ENCODE measurements around the gene TERC.

TERC gene

GRCh38 chr3:169764882-169765612 is at the start of gene TERC:
TERC (minus strand) TSS chr3:169765060.
- peak; percentile 89 to 91 for DNase-seq

GRCh38 chr3:169813757-169814517 is 49.1 kb upstream of the TERC start:
- peak; percentile 63 to 71 for DNase-seq

GRCh38 chr3:169813278-169813677 is 48.4 kb upstream of the TERC start:
- no peak for DNase-seq

- DNase-seq = peak; percentile 51 to 60
These were observed 47.7 kb upstream of the TERC start, which contains the start of the genes LRRC34 and LRRIQ4 for GRCh38 chr3:169812332-169813235. LRRC34 (minus strand) TSS chr3:169812904; CDS start chr3:169812548, 356 bp downstream. LRRIQ4 (plus strand) TSS chr3:169812870; CDS start chr3:169821922, 9,052 bp downstream.

DNA sequence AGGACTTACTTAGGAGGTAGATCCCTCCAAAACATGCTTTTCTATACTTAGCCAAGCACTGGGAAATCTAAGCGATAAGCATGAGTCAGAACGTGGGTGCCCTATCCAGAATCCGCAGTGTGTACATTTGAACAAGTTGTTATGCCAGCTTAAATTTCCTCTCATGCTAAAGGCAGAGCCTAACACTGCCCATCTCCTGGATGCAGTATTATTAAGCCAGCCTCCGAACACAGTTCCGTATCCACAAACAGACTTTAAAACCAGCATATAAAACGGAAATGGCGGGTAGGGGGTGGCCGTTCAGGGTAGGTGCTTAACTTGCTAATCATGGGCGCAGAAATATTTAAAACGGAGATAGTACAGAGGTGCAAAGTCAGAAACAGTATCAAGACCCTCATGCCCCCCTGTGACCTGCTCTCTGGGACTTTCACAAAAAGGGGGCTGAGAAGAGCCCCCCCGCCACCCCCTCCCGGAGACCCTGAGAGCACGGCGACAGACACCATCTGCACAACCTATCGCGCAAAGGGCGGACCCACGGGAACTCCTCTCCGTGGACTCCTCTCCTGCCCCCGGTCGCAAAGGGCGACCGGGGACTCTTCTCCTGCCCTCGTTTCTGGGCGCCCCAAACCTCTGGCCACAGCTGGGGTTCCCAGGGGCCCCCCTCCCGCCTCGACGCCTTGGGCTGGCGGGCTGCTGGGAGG is 46.9 kb upstream of the TERC start:
- DNase-seq = peak in 1 of 2 experiments; percentile 2

- DNase-seq = no peak
These were observed 44.5 kb upstream of the TERC start for GRCh38 chr3:169809230-169809795.

GRCh38 chr3:169804681-169805080 is 39.8 kb upstream of the TERC start:
- no peak for DNase-seq

DNA sequence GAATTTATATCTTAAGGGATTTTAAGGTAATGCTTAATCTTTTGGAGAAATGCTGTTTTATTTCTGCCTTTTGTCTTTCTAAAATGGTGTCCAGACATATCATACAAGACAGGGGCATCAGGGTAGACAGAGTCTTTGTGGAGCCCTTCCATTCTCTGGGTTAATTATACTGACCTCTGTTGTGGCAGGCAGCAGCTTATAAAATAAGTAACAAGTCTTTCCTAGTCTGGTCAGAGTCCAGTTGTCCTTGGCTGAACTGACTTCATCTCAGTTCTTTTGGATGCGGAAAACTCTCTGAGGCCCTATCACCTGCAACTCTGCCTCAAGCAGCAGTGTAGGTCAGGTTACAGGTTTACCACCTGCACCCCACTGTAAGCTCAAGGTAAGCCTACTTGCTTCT is 27.5 kb upstream of the TERC start:
- no peak for DNase-seq

DNA sequence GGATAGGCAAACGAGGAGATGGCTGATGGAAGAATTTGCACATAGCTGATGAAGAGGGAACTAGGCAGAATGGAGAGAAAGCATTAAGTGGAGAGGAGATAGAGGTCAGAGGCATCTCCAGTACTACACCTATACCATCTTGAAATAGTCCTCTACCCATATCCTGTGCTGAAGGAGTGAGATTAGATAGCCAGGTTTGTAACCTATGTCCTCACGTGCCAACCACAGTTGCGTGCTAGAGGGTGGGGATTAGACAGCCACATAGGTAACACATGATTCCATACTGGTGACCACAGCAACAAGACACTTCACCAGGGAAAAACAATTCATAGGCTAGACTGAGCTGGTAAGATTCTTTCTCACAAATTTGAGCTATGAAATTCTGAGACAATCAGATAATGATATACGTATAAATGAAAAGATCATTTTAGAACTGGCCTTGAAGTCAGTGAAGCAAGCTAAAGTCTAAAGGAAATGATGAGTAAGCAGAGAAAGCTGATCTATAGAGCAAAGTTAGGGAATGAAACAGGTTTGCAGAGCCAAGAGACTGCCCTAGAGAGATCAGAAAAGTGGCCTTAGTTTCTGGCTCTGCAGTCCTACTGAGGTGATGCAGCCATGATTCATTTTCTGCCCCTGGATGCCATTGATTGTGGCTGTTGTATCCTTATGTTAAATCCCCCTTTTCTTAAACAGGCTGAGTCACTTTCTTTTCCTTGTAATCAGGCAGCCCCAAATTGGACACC is 26.0 kb upstream of the TERC start:
- DNase-seq = no peak

DNA sequence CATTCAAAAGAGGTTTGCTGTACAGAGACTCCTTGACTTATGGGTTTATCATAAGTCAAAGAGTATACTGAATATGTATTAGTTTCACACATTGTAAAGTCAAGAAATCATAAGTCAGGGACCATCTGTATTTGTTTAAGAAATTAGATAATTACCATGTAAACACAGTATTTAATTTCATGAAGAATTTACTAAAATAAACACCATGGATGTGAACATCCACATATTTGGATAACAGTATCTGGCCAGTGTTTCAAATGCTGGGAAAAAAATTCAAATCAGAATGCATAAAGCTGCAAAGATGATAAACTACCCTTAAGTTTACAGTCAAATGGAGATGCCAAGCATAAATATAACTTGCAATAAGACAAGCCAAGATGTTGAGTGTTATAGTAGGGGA is 25.4 kb upstream of the TERC start:
- DNase-seq = no peak

- DNase-seq = no peak
These were observed 22.9 kb upstream of the TERC start for GRCh38 chr3:169787791-169788190.

GRCh38 chr3:169787120-169787519 is 22.3 kb upstream of the TERC start:
- no peak for DNase-seq

- no peak for DNase-seq
These were observed 16.5 kb upstream of the TERC start for GRCh38 chr3:169781209-169781855.

DNA sequence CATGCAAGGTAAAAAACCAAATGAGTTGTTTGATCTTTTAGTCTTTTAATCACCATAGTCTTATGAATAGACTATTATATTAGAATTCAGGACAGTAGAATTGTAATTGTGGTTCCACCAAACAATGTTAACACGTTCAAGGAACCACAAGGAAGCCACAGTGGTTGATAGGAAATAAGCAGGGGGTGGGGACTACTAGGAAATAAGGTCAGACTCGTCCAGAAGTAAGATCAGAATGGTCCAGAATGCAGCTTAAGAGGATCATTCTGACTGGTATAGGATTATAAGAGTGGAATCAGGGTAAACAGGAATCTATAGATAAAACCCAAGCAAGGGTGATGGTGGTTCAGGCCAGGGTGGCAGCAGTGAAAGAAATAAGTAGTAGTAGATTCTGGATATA is 15.9 kb upstream of the TERC start:
- no peak for DNase-seq

- no peak for DNase-seq
These were observed 13.0 kb upstream of the TERC start for GRCh38 chr3:169777822-169778221.

GRCh38 chr3:169774186-169774585 is 9.3 kb upstream of the TERC start:
- DNase-seq = no peak

- DNase-seq = peak; percentile 90 to 91
These were observed 8.3 kb upstream of the TERC start, which contains the start of gene MYNN for GRCh38 chr3:169772897-169773816. MYNN (plus strand) TSS chr3:169773396; CDS start chr3:169774296, 900 bp downstream.

DNA sequence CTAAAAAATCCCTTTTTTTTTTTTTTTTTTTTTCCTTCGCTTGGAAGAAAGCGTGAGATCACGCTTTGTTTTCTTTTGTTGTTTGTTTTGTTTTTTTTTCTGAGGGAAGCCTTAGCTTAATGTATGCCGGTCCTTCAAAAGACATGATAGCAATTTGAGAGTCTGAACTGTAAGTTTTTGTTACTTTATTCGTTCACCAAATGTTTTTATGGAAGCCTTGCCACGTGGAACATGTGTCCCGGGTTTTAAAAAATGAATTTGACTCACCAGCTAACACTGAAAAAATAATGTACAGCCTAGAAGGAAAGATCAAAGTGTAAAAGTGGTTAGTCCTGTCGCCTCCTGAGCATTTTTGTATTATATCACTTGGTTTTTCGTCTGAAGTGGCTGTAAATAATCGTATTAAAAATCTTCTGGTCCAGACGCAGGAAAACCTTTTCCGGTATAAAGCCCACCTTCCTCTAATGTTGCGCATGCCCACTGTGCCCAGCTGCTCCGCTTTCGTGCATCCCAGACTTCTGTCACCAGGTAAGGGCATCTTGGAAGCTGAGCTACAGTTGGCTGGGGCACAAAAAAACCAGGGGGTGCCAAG is 7.5 kb upstream of the TERC start:
- DNase-seq = no peak

Data from activated CD4-positive, alpha-beta T cell treated with anti-CD3 and anti-CD28 coated beads, Interleukin-2, amount 50 U/mL, for 4 hours (primary cell).